ENCODE data around the gene TULP4.

DNA sequence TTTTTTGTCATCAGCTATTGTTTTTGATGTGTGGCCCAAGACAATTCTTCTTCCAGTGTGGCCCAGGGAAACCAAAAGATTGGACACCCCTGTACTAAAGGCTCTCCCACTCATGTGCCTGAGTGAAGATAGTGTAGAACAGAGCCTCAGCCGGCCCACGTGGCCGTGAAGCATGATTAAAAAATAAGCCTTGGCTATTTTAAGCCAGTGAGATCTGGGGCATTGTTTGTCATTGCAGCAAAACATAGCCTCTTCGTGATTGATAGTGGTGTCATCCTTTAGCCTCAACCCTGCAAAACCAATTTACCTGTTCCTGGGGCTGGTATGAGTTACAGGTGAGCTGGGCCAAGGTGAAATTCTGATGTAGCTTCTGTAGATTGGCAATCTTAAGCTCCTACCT lies 85.3 kb downstream of the TULP4 start:
- TF ChIP-seq EZH2 (IDR thresholded peaks at IDR 0.05) = no peak
- TF ChIP-seq POLR2AphosphoS5 (IDR thresholded peaks at IDR 0.05; ENCODE audit: borderline replicate concordance, low read depth, low read length) = no peak
- TF ChIP-seq FOXP2 (optimal IDR thresholded peaks at IDR 0.05; ENCODE audit: control extremely low read depth, extremely low read length, insufficient read depth) = no peak

Measured in SK-N-MC (cell line).